HEK293 (cell line): Measurements from ENCODE around the gene GCC2.

Experiments used
- CTCF ChIA-PET: fragments of 350-600 bp; formaldehyde crosslinking; extraction: SDS; loops from one replicate; lab custom pipeline; 2021; ENCODE audit warnings: antibody characterized with exemption; lab: Yijun Ruan, JAX
- POLR2A ChIA-PET: fragments of 300-600 bp; formaldehyde crosslinking; extraction: SDS; loops from one replicate; lab custom pipeline; 2020; ENCODE audit warnings: antibody characterized with exemption, inconsistent platforms; lab: Yijun Ruan, JAX
- H3K27ac ChIP-seq: fragments of 200-500 bp; sonication (Bioruptor generic); 2 replicates; pipeline ENCODE4 v1.5.1; 2014; ENCODE audit warnings: low read depth, low read length, control low read depth, inconsistent platforms; ENCODE audit errors: extremely low read depth
- H3K36me3 ChIP-seq, 2 experiments: fragments of 200-500 bp in 1 of 2; sonication (Bioruptor generic) in 1 of 2; 1 replicate in 1 of 2; 2 replicates in 1 of 2; pipeline ENCODE4 v1.5.1; 2014 to 2017; ENCODE audit warnings: inconsistent platforms in 2 of 2, low read length in 2 of 2; ENCODE audit not compliant: control insufficient read depth in 2 of 2, insufficient read depth in 1 of 2
- H3K4me1 ChIP-seq: fragments of 200-500 bp; sonication (Bioruptor generic); 2 replicates; pipeline ENCODE4 v1.5.1; 2014; ENCODE audit warnings: mild to moderate bottlenecking, low read length, inconsistent platforms; ENCODE audit not compliant: control insufficient read depth, insufficient read depth
- H3K4me3 ChIP-seq: 2 replicates; pipeline ENCODE4 v1.5.1; 2011; ENCODE audit warnings: low read depth, mild to moderate bottlenecking, control low read depth, low read length, moderate library complexity
- H3K9me3 ChIP-seq: fragments of 200-500 bp; sonication (Bioruptor generic); 2 replicates; pipeline ENCODE4 v1.5.1; 2014; ENCODE audit warnings: low read depth, low read length, inconsistent platforms; ENCODE audit not compliant: control insufficient read depth, insufficient read depth
- ATF2 ChIP-seq: fragments of 450-650 bp; formaldehyde crosslinking; IDR thresholded peaks from 2 replicates; pipeline ENCODE4 v1.5.1; 2016; ENCODE audit warnings: missing biosample characterization, missing genetic modification characterization, low read depth
- GFI1B ChIP-seq: fragments of 450-650 bp; formaldehyde crosslinking; IDR thresholded peaks from 2 replicates; pipeline ENCODE4 v1.5.1; 2016; ENCODE audit warnings: missing biosample characterization, missing genetic modification characterization
- SALL2 ChIP-seq: fragments of 450-650 bp; formaldehyde crosslinking; IDR thresholded peaks from 2 replicates; pipeline ENCODE4 v1.5.0; 2017; ENCODE audit warnings: missing biosample characterization, mild to moderate bottlenecking, missing genetic modification characterization, borderline replicate concordance
- SCRT2 ChIP-seq: fragments of 450-650 bp; formaldehyde crosslinking; IDR thresholded peaks from 2 replicates; pipeline ENCODE4 v1.5.1; 2016; ENCODE audit warnings: missing biosample characterization, missing genetic modification characterization
- WT1 ChIP-seq: fragments of 450-650 bp; formaldehyde crosslinking; IDR thresholded peaks from 2 replicates; pipeline ENCODE4 v1.5.1; 2016; ENCODE audit warnings: missing biosample characterization, missing genetic modification characterization
- ZBTB8A ChIP-seq: fragments of 450-650 bp; formaldehyde crosslinking; IDR thresholded peaks from 2 replicates; pipeline ENCODE4 v1.5.1; 2016; ENCODE audit warnings: missing biosample characterization, missing genetic modification characterization
- ZFHX2 ChIP-seq: fragments of 450-650 bp; formaldehyde crosslinking; conservative IDR thresholded peaks from 2 replicates; pipeline ENCODE4 v1.5.1; 2016; ENCODE audit warnings: missing biosample characterization, missing genetic modification characterization
- ZIC2 ChIP-seq: fragments of 450-650 bp; formaldehyde crosslinking; IDR thresholded peaks from 2 replicates; pipeline ENCODE4 v1.5.1; 2016; ENCODE audit warnings: missing biosample characterization, missing genetic modification characterization
- ZNF114 ChIP-seq: fragments of 450-650 bp; formaldehyde crosslinking; IDR thresholded peaks from 2 replicates; pipeline ENCODE4 v1.5.0; 2017; ENCODE audit warnings: missing biosample characterization, missing genetic modification characterization
- ZNF18 ChIP-seq: fragments of 450-650 bp; formaldehyde crosslinking; IDR thresholded peaks from 2 replicates; pipeline ENCODE4 v1.5.1; 2016; ENCODE audit warnings: missing biosample characterization, missing genetic modification characterization
- ZNF184 ChIP-seq: fragments of 450-650 bp; IDR thresholded peaks from 2 replicates; pipeline ENCODE4 v1.5.1; 2018; ENCODE audit warnings: missing biosample characterization, mild to moderate bottlenecking, missing genetic modification characterization
- ZNF221 ChIP-seq: fragments of 450-650 bp; formaldehyde crosslinking; IDR thresholded peaks from 2 replicates; pipeline ENCODE4 v1.5.1; 2017; ENCODE audit warnings: missing biosample characterization, missing genetic modification characterization, borderline replicate concordance
- ZNF266 ChIP-seq: fragments of 450-650 bp; formaldehyde crosslinking; IDR thresholded peaks from 2 replicates; pipeline ENCODE4 v1.5.1; 2016; ENCODE audit warnings: missing biosample characterization, missing genetic modification characterization, low read depth
- ZNF280C ChIP-seq: fragments of 450-650 bp; formaldehyde crosslinking; IDR thresholded peaks from 2 replicates; pipeline ENCODE4 v1.5.1; 2016; ENCODE audit warnings: missing biosample characterization, missing genetic modification characterization
- ZNF391 ChIP-seq: fragments of 450-650 bp; formaldehyde crosslinking; IDR thresholded peaks from 2 replicates; pipeline ENCODE4 v1.5.1; 2016; ENCODE audit warnings: low read depth, missing biosample characterization, missing genetic modification characterization, borderline replicate concordance
- ZNF423 ChIP-seq: fragments of 450-650 bp; formaldehyde crosslinking; IDR thresholded peaks from 2 replicates; pipeline ENCODE4 v1.5.1; 2016; ENCODE audit warnings: missing biosample characterization, missing genetic modification characterization
- ZNF514 ChIP-seq: fragments of 450-650 bp; formaldehyde crosslinking; IDR thresholded peaks from 2 replicates; pipeline ENCODE4 v1.5.1; 2016; ENCODE audit warnings: missing biosample characterization, missing genetic modification characterization
- ZNF518A ChIP-seq: fragments of 450-650 bp; formaldehyde crosslinking; conservative IDR thresholded peaks from 2 replicates; pipeline ENCODE4 v1.5.1; 2016; ENCODE audit warnings: low read depth, missing biosample characterization, missing genetic modification characterization
- ZNF530 ChIP-seq: fragments of 450-650 bp; formaldehyde crosslinking; IDR thresholded peaks from 2 replicates; pipeline ENCODE4 v1.5.1; 2016; ENCODE audit warnings: low read depth, missing biosample characterization, missing genetic modification characterization
- ZNF626 ChIP-seq: fragments of 450-650 bp; sonication (Bioruptor Pico); formaldehyde crosslinking; IDR thresholded peaks from 2 replicates; pipeline ENCODE4 v1.5.1; 2018; ENCODE audit warnings: missing biosample characterization, missing genetic modification characterization, inconsistent platforms
- ZNF664 ChIP-seq: fragments of 450-650 bp; formaldehyde crosslinking; IDR thresholded peaks from 2 replicates; pipeline ENCODE4 v1.5.1; 2016; ENCODE audit warnings: missing biosample characterization, missing genetic modification characterization
- ZNF777 ChIP-seq: fragments of 450-650 bp; formaldehyde crosslinking; IDR thresholded peaks from 2 replicates; pipeline ENCODE4 v1.5.1; 2017; ENCODE audit warnings: missing biosample characterization, missing genetic modification characterization, borderline replicate concordance
- ZNF791 ChIP-seq: fragments of 450-650 bp; formaldehyde crosslinking; IDR thresholded peaks from 2 replicates; pipeline ENCODE4 v1.5.1; 2016; ENCODE audit warnings: missing biosample characterization, missing genetic modification characterization
- ZSCAN18 ChIP-seq: fragments of 450-650 bp; formaldehyde crosslinking; IDR thresholded peaks from 2 replicates; pipeline ENCODE4 v1.5.1; 2016; ENCODE audit warnings: missing biosample characterization, missing genetic modification characterization
- ZSCAN30 ChIP-seq: fragments of 450-650 bp; IDR thresholded peaks from 2 replicates; pipeline ENCODE4 v1.5.1; 2018; ENCODE audit warnings: missing biosample characterization, mild to moderate bottlenecking, missing genetic modification characterization, moderate library complexity

The GCC2 gene

GRCh38 chr2:108441712-108442111 lies 7.3 kb upstream of the GCC2 start (continued):
- TF ChIP-seq ZNF777: no peak
- TF ChIP-seq ZNF530 (tag by site-specific recombination): no peak
- TF ChIP-seq ZNF18 (tag by site-specific recombination): no peak
- no peak for TF ChIP-seq SCRT2 (tag by site-specific recombination)
- TF ChIP-seq SALL2 (tag by site-specific recombination): no peak
- TF ChIP-seq ZBTB8A (tag by site-specific recombination): no peak
- TF ChIP-seq ZNF664 (tag by site-specific recombination): no peak
- no peak for TF ChIP-seq ZNF518A (tag by site-specific recombination)
- TF ChIP-seq, all 188 proteins: peak for 0

- peaks cover 4% of the 10 kb centered on the region; the same call in 1 of the 2 replicates for H3K4me1 ChIP-seq
- H3K36me3 ChIP-seq: no peaks in the 10 kb centered on the region
- H3K27ac ChIP-seq: peak overlapping the region; percentile 49; the same call in 1 of the 2 replicates
- ChIA-PET POLR2A (no interaction called here), CTCF (no interaction called here)
- H3K9me3 ChIP-seq: no peaks in the 10 kb centered on the region
- no peak overlapping the region for H3K4me3 ChIP-seq
- TF ChIP-seq ZNF114 (tag by site-specific recombination) (no peak), ATF2 (tag by site-specific recombination) (no peak), ZNF221 (tag by site-specific recombination) (no peak), ZNF423 (tag by site-specific recombination) (no peak), ZNF391 (no peak), ZFHX2 (tag by site-specific recombination) (no peak), ZNF266 (tag by site-specific recombination) (no peak), ZSCAN30 (no peak), ZNF514 (tag by site-specific recombination) (no peak), ZNF791 (tag by site-specific recombination) (no peak), ZNF184 (tag by site-specific recombination) (no peak), WT1 (no peak), ZSCAN18 (tag by site-specific recombination) (no peak), ZNF626 (tag by site-specific recombination) (no peak), ZIC2 (tag by site-specific recombination) (no peak), GFI1B (tag by site-specific recombination) (no peak), ZNF280C (tag by site-specific recombination) (no peak)
Measured at GRCh38 chr2:108444941-108445840, 3.8 kb upstream of the GCC2 start.
